Neutrophil (primary cell): ENCODE data around the gene NDUFB11.

ENCODE experiments used
- H3K27ac ChIP-seq: fragments of 200-600 bp; sonication (generic); 2 replicates; pipeline ENCODE4 v1.5.1; 2016; ENCODE audit warnings: mild to moderate bottlenecking, moderate library complexity
- H3K27me3 ChIP-seq: fragments of 200-600 bp; sonication (generic); 2 replicates; pipeline ENCODE4 v1.6.0; 2016; ENCODE audit warnings: mild to moderate bottlenecking
- H3K36me3 ChIP-seq: fragments of 200-600 bp; sonication (generic); 2 replicates; pipeline ENCODE4 v1.5.1; 2017
- H3K4me1 ChIP-seq, 2 experiments: fragments of 200-600 bp in 1 of 2; sonication (generic) in 1 of 2; 1 replicate in 1 of 2; 2 replicates in 1 of 2; pipeline versions ENCODE4 v1.5.1 to v1.6.1; 2013 to 2016; ENCODE audit warnings: low read depth in 1 of 2, low read length in 1 of 2, mild to moderate bottlenecking in 1 of 2, moderate library complexity in 1 of 2; ENCODE audit not compliant: control insufficient read depth in 1 of 2, insufficient read depth in 1 of 2
- H3K4me3 ChIP-seq, 2 experiments: fragments of 200-600 bp in 1 of 2; sonication (generic) in 1 of 2; 1 replicate in 1 of 2; 2 replicates in 1 of 2; pipeline ENCODE4 v1.5.1; 2013 to 2016; ENCODE audit warnings: low read depth in 1 of 2, low read length in 1 of 2, mild to moderate bottlenecking in 1 of 2, moderate library complexity in 1 of 2
- H3K9me3 ChIP-seq: fragments of 200-600 bp; sonication (generic); 2 replicates; pipeline ENCODE4 v1.5.1; 2016
- CTCF ChIP-seq: fragments of 200-600 bp; sonication (generic); IDR thresholded peaks from 2 replicates; pipeline ENCODE4 v1.5.1; 2016; ENCODE audit warnings: antibody characterized with exemption

NDUFB11 gene

GRCh38 chrX:47190445-47191269 lies 46.2 kb upstream of the NDUFB11 start:
- no peak overlapping the region for H3K27ac ChIP-seq
- H3K36me3 ChIP-seq, result peaks cover 18% of the 10 kb centered on the region
- H3K9me3 ChIP-seq, result no peaks in the 10 kb centered on the region
- TF ChIP-seq CTCF, result no peak
- H3K4me1 ChIP-seq, result peaks cover 36 to 47% of the 10 kb centered on the region in 2 experiments
- peak overlapping the region; percentile 38 to 43 for H3K4me3 ChIP-seq
- no peaks in the 10 kb centered on the region for H3K27me3 ChIP-seq

GRCh38 chrX:47189906-47190305 lies 45.4 kb upstream of the NDUFB11 start:
- Histone ChIP-seq H3K36me3 (peaks cover 25% of the 10 kb centered on the region), H3K9me3 (no peaks in the 10 kb centered on the region), H3K27ac (no peak overlapping the region), H3K4me1 (peaks cover 30 to 39% of the 10 kb centered on the region in 2 experiments), H3K4me3 (no peak overlapping the region), H3K27me3 (no peaks in the 10 kb centered on the region)
- TF ChIP-seq CTCF, result no peak

- Histone ChIP-seq H3K9me3 (no peaks in the 10 kb centered on the region), H3K27ac (no peak overlapping the region), H3K27me3 (no peaks in the 10 kb centered on the region), H3K4me3 (no peak overlapping the region), H3K4me1 (peaks cover 15 to 19% of the 10 kb centered on the region in 2 experiments), H3K36me3 (peaks cover 49% of the 10 kb centered on the region)
- no peak for TF ChIP-seq CTCF
These were observed 42.7 kb upstream of the NDUFB11 start for GRCh38 chrX:47187106-47187677.

GRCh38 chrX:47186096-47186740 lies 41.7 kb upstream of the NDUFB11 start:
- H3K36me3 ChIP-seq, result peaks cover 59% of the 10 kb centered on the region
- TF ChIP-seq CTCF, result no peak

GRCh38 chrX:47185241-47185640 lies 40.7 kb upstream of the NDUFB11 start:
- TF ChIP-seq CTCF, result no peak
- peaks cover 0 to under 1% of the 10 kb centered on the region in 2 experiments for H3K4me1 ChIP-seq
- no peaks in the 10 kb centered on the region for H3K9me3 ChIP-seq
- no peaks in the 10 kb centered on the region for H3K27me3 ChIP-seq
- no peak overlapping the region for H3K27ac ChIP-seq
- no peak overlapping the region for H3K4me3 ChIP-seq
- peaks cover 69% of the 10 kb centered on the region for H3K36me3 ChIP-seq

More at GRCh38 chrX:47186096-47186740, 41.7 kb upstream of the NDUFB11 start:
- Histone ChIP-seq H3K9me3 (no peaks in the 10 kb centered on the region), H3K4me1 (peaks cover 9 to 10% of the 10 kb centered on the region in 2 experiments), H3K27me3 (no peaks in the 10 kb centered on the region), H3K27ac (no peak overlapping the region), H3K4me3 (no peak overlapping the region)
